A204.1 (cell line): ENCODE data around the gene RASA3.
"Not testable (repeated sequence)": the region's sequence is repeated elsewhere in the genome, so short reads cannot be mapped to it uniquely, and the experiment has no call there.

Experiments used
- FAIRE-seq: peaks from 2 replicates; lab custom pipeline; 2012; peaks lifted over from hg19 to GRCh38; lab: Jason Lieb, UNC

RASA3 gene

GRCh38 chr13:114142137-114142550, 9.7 kb upstream of the RASA3 start:
- no peak for FAIRE-seq

- no peak for FAIRE-seq
These were observed 9.0 kb upstream of the RASA3 start for GRCh38 chr13:114141261-114141996.

- FAIRE-seq = no peak
These were observed 8.5 kb upstream of the RASA3 start for GRCh38 chr13:114140906-114141250.

GRCh38 chr13:114140131-114140905, 7.9 kb upstream of the RASA3 start:
- FAIRE-seq = no peak

DNA sequence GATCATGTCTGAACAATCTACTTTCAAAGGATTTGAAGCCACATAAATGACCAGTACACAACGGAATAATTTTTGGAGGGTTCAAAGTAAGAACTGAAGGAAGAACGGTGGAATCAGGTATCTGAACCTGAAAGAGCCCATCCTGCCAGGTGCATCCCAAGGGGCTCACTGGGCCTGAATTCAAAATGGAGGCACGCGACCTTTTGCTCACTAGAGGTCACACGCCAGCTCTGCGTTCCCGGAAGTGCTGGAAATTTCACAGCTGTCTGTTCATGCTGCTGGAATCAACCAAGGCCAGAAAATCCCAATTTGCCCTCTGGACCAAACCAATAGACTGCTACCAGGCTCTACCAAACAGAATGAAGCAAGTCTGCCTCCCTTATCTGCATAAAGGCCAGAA, 4.2 kb upstream of the RASA3 start:
- FAIRE-seq = no peak

DNA sequence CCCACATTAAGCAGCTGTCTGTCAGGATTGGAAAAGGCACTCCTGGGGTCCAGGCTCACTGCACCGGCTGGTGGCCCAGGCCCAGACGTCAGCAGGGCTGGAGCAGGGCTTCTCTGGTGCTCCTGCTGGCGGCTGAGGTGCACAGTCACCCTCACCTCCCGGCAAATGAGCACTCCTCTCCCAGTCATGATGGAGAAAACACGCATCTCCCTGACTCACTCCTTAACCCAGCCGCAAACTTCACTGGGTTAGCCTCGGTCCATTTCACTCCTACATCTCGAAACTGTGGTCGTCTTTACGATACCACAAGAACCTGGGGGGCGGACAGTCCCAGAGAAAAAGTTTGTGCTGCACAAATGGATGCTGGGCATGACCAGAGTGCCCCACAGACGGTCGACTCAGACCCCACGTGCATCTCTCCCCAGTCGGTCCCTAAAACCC, 3.3 kb upstream of the RASA3 start:
- FAIRE-seq = no peak

DNA sequence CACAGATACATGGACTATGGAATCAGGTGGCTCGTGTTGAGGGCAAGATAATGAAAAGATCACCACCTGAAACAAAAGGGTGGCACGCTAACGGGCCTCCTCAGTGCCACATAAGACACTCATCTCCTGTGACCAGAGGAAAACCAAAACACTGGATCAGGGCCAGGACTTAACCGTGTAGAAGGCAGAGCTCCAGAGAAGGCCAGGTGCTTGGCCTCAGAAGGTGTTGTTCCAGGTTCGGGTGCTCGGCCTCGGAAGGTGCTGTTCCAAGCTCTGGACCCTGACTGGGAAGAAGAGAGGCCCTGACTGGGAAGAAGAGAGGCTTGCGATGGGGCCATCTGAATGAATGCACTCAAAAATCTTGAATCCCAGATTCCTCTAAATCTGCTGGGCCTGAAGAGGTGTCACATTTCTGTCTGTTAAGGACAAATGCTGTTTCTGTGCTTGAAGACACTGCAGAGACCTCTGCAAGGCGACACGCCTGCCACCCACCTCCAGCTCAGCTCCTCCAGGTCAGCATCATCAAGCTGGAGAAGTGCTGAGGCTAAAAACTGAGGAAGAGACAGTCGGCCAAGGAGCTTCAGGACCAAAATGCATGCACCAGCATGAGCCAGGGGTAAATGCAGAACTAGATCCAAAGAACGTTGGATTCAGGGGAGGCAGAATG, 2.7 kb upstream of the RASA3 start:
- no peak for FAIRE-seq

GRCh38 chr13:114134111-114134943, 1.9 kb upstream of the RASA3 start:
- no peak for FAIRE-seq

DNA sequence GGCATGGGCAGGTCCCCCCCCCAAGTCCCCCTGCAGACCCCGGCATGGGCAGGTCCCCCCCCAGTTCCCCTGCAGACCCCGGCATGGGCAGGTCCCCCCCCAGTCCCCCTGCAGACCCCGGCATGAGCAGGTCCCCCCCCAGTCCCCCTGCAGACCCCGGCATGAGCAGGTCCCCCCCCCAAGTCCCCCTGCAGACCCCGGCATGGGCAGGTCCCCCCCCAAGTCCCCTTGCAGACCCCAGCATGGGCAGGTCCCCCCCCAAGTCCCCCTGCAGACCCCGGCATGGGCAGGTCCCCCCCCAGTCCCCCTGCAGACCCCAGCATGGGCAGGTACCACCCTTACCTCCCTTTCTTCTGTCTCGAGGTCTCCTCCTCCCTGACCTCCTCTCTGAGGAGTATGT, 1.1 kb upstream of the RASA3 start:
- not testable (repeated sequence) for FAIRE-seq

- not testable (repeated sequence) for FAIRE-seq
These were observed 703 bp upstream of the RASA3 start for GRCh38 chr13:114133126-114133525.

GRCh38 chr13:114131583-114132418, 622 bp downstream of the RASA3 start:
- no peak for FAIRE-seq

GRCh38 chr13:114130837-114131582, 1.4 kb downstream of the RASA3 start:
- FAIRE-seq = no peak

DNA sequence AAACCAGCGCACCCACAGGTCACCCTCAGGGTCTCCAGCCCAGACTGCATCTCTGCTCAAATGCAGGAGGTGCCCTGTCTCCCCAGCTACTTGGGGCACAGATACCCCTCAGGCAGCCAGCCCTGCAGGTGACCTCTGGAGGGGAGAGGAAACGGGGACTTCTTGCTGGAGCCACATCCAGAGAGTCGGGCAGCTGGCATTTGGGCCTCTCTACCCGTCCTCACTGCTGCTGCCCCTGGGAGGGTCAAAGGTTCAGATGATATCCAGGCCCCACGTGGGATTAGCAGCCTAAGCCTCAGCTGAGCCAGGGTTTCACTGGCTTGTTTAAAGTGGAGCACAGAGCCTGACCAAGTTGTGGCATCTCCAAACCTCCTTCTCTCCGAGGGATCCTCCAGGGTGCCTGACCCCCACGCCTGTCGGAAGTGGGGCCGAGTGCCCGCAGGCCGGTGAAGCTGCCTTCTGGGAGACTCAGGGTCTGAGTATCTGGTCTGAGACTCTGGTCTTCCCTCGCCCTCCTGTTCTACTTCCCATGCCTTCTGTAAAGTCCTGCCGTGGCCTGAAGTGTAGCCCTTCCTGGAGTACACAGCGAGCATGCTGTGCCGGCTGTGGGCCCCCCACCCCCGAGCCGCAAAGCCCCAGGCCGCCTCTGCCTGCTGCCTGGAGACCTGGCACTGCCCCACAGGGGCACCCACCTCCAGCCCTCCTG, 2.1 kb downstream of the RASA3 start:
- FAIRE-seq = no peak

DNA sequence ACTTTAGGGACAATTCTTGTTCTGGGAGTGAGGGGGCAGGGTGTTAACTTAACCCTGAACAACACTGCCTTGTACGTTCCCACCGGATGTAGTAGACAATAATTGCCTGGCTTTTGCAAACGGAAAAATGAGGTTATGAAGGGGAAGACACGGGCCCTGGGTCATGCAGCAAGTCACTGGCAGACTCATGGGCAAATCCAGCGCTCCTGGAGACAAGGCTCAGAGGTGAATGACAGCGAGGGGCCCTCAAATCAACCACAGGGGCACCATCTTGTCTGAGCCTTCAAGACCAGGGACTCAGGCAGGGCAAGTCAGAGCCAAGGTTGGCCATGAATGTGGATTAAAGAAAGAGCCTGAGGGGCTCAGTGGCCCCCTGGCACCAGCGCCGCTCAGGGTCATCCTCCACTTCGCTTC, 2.8 kb downstream of the RASA3 start:
- FAIRE-seq = no peak

DNA sequence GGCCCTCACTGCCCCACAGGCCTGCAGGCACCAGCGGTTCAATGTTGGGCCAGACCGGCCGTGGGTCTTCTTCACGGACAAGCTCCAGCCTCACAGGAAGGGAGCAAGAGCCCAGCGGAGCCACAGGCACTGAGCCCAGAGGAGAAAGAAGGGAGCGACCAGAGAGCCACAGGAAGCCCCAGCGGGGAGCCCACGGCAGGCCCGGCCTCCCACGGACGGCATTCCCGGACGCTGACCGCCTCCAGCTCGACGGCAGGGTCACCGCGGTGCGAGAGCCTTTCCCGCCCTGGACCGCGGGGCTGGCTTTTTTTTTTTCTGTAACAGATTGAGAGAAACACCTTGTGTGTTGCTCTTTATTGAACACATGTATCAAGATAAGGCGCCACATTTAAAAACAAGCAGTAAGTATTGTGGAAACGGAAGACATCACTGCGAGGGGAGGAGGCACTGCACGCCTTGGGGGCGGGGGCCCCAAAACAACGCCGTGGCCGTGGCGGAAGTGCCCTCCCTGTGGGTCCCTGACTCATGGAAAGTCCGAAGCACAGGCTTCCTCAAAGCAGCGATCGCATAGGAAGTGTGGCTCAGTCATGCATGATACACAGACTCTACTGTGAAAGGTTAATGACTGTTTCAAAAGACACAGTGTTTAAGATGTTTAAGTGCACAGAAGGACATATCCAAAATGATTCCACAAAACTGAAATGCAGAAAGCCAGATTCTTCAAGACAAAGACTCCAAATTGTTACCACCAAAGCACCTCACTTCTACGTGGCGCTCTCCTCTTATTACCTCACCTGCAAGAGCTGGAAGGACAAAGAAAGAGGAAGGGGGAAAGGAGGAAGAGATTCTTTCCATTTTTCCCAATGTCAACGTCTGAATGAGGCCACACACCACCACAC, 3.5 kb downstream of the RASA3 start:
- FAIRE-seq = no peak

GRCh38 chr13:114128348-114128623, 4.1 kb downstream of the RASA3 start:
- no peak for FAIRE-seq

GRCh38 chr13:114127473-114128347, 4.7 kb downstream of the RASA3 start:
- FAIRE-seq = no peak

- no peak for FAIRE-seq
These were observed 5.5 kb downstream of the RASA3 start for GRCh38 chr13:114126789-114127472.
